RWPE1 (cell line): ENCODE results near the gene CMTR1.

Experiments
- CTCF ChIA-PET: fragments of 350-600 bp; sonication (Branson Sonifier 250); formaldehyde crosslinking; extraction: SDS; loops from one replicate; lab custom pipeline; 2021; lab: Yijun Ruan, JAX
- POLR2A ChIA-PET: fragments of 400-600 bp; formaldehyde crosslinking; extraction: SDS; loops from one replicate; lab custom pipeline; 2020; ENCODE audit warnings: antibody characterized with exemption; ENCODE audit not compliant: low non-redundant PET; lab: Yijun Ruan, JAX
- DNase-seq: peaks from one replicate; pipeline ENCODE4 v3.0.0; 2012; ENCODE audit warnings: low spot score
- H3K27ac ChIP-seq: fragments of 450-650 bp; 2 replicates; pipeline ENCODE4 v1.5.1; 2017
- TF ChIP-seq, protein P1 (sequence below): fragments of 450-650 bp; conservative IDR thresholded peaks from 2 replicates; pipeline ENCODE4 v1.5.1; 2017; ENCODE audit warnings: low read depth, mild to moderate bottlenecking

The CMTR1 gene

DNA sequence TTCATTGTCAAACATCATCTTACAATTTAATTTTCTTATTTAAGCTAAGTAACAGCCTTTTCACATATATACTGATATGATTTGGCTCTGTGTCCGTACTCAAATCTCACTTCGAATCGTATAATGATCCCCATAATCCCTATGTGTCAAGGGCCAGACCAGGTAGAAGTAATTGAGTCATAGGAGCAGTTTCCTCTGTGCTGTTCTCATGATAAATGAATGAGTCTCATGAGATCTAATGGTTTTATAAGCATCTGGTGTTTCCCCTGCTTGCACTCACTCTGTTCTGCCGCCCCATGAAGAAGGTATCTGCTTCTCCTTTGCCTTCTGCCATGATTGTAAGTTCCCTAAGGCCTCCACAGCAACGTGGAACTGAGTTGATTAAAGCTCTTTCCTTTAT lies 25.1 kb upstream of the CMTR1 start:
- no peak overlapping the region for H3K27ac ChIP-seq
- POLR2A ChIA-PET, result interaction anchor here (0.5 kb wide), 1 partner anchor 16 kb away, joined by 3 read pairs; no protein-coding TSS in a partner anchor

GRCh38 chr6:37409501-37409900 lies 23.5 kb upstream of the CMTR1 start:
- ChIA-PET POLR2A (no interaction called here), CTCF (interaction anchor here (0.6 to 0.7 kb wide), 3 partner anchors 12 to 266 kb away, joined by 3 to 4 read pairs (median 3); no protein-coding TSS in a partner anchor)
- no peak for DNase-seq
- TF ChIP-seq, protein P1, sequence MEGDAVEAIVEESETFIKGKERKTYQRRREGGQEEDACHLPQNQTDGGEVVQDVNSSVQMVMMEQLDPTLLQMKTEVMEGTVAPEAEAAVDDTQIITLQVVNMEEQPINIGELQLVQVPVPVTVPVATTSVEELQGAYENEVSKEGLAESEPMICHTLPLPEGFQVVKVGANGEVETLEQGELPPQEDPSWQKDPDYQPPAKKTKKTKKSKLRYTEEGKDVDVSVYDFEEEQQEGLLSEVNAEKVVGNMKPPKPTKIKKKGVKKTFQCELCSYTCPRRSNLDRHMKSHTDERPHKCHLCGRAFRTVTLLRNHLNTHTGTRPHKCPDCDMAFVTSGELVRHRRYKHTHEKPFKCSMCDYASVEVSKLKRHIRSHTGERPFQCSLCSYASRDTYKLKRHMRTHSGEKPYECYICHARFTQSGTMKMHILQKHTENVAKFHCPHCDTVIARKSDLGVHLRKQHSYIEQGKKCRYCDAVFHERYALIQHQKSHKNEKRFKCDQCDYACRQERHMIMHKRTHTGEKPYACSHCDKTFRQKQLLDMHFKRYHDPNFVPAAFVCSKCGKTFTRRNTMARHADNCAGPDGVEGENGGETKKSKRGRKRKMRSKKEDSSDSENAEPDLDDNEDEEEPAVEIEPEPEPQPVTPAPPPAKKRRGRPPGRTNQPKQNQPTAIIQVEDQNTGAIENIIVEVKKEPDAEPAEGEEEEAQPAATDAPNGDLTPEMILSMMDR, result no peak
- H3K27ac ChIP-seq, result no peak overlapping the region

More for the DNA sequence above, 25.1 kb upstream of the CMTR1 start:
- CTCF ChIA-PET, result no interaction called here
- no peak for DNase-seq
- TF ChIP-seq, protein P1, result no peak

DNA sequence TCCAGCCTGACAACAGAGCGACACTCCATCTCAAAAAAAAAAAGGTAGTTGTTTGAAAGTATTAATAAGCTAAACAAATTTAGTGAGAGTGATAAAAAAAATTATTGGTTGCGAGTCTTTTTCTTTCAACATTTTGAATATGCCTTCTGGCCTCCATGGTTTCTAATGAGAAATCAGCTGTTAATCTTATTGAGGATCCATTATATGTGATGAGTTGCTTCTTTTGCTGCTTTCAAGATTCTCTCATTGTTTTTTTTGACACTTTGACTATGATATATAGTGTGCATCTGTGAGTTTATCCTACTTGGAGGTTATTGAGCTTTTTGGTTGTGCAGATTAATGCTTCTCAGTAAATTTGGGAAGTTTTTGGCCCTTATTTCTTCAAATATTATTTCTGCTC lies 15.6 kb upstream of the CMTR1 start:
- ChIA-PET POLR2A (no interaction called here), CTCF (interaction anchor here (0.6 kb wide), 2 partner anchors 28 to 47 kb away, joined by 3 read pairs; no protein-coding TSS in a partner anchor)
- TF ChIP-seq, protein P1, result no peak
- H3K27ac ChIP-seq, result no peak overlapping the region
- no peak for DNase-seq

- no peak for DNase-seq
- TF ChIP-seq, protein P1, result no peak
- ChIA-PET POLR2A (no interaction called here), CTCF (interaction anchor here (0.6 to 0.7 kb wide), 3 partner anchors 35 to 446 kb away, joined by 3 to 5 read pairs (median 4); no protein-coding TSS in a partner anchor)
- no peak overlapping the region for H3K27ac ChIP-seq
Observed at GRCh38 chr6:37418722-37419121, 14.3 kb upstream of the CMTR1 start.

- ChIA-PET CTCF (no interaction called here), POLR2A (no interaction called here)
- no peak for DNase-seq
- H3K27ac ChIP-seq, result no peak overlapping the region
- TF ChIP-seq, protein P1, result no peak
Observed at GRCh38 chr6:37426058-37426944, 6.7 kb upstream of the CMTR1 start.

DNA sequence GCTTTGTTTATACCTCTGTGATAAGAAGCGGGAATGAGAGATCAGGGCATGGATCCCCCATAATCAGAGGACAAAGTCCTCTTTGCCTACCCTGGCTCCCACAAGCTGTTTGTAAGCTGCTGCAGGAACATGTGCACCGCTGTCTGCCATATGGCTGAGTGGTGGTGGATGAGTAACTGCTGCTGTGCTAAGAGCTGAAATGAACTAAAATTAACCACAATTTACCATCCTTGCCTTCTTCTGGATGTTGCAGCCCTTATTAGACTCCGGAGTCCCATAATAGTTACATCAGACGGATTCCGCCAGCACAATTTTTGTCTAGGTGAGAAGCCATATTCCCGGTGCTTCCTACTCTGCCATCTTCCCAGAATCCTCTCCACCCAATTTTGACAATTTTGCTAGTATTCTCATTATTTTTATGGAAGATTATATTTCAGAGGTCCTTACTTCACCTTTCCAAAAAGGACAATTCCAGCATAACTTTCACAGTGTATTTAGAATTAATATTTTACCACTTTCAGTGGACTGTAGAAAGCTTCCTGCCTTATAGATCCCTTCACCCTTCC lies 6.0 kb upstream of the CMTR1 start:
- H3K27ac ChIP-seq, result no peak overlapping the region
- POLR2A ChIA-PET, result no interaction called here
- TF ChIP-seq, protein P1, result no peak
- CTCF ChIA-PET, result no interaction called here
- no peak for DNase-seq
